Activated gamma-delta T cell (primary cell): ENCODE data around the gene TSBP1.
"Not testable (repeated sequence)": the region's sequence is repeated elsewhere in the genome, so short reads cannot be mapped to it uniquely, and the experiment has no call there.

Source experiments
- DNase-seq: peaks from one replicate; lab custom pipeline; 2025; lab: John Stamatoyannopoulos, UW

The TSBP1 gene

GRCh38 chr6:32288426-32288825 lies 83.3 kb downstream of the TSBP1 start:
- DNase-seq = no peak

- DNase-seq = not testable (repeated sequence)
These were observed 97.7 kb downstream of the TSBP1 start for GRCh38 chr6:32273801-32274577.

GRCh38 chr6:32271429-32271828 lies 100.3 kb downstream of the TSBP1 start:
- DNase-seq = no peak

- not testable (repeated sequence) for DNase-seq
These were observed 103.2 kb downstream of the TSBP1 start for GRCh38 chr6:32268459-32268858.

- DNase-seq = no peak
These were observed 104.7 kb downstream of the TSBP1 start for GRCh38 chr6:32267035-32267434.

GRCh38 chr6:32257262-32257661 lies 114.4 kb downstream of the TSBP1 start:
- DNase-seq = not testable (repeated sequence)

GRCh38 chr6:32255199-32256153 lies 116.2 kb downstream of the TSBP1 start:
- DNase-seq = no peak

- no peak for DNase-seq
These were observed 116.9 kb downstream of the TSBP1 start for GRCh38 chr6:32254761-32255198.

- no peak for DNase-seq
These were observed 119.2 kb downstream of the TSBP1 start for GRCh38 chr6:32252331-32253009.

- DNase-seq = no peak
These were observed 122.4 kb downstream of the TSBP1 start for GRCh38 chr6:32249262-32249661.

GRCh38 chr6:32247401-32247800 lies 124.3 kb downstream of the TSBP1 start:
- DNase-seq = no peak

- no peak for DNase-seq
These were observed 126.7 kb downstream of the TSBP1 start for GRCh38 chr6:32244946-32245398.

GRCh38 chr6:32244270-32244669 lies 127.4 kb downstream of the TSBP1 start:
- DNase-seq = no peak
